GM18951 (cell line): Measurements from ENCODE around the gene AARS2.

Experiments
- POLR2A ChIP-seq: IDR thresholded peaks from 4 replicates; pipeline ENCODE4 v1.6.1; 2011; ENCODE audit warnings: mild to moderate bottlenecking; ENCODE audit not compliant: insufficient read length, insufficient read depth; ENCODE audit errors: extremely low read depth
- in situ Hi-C: fragments of 300-500 bp; cut with MboI; formaldehyde crosslinking; loops from one replicate; pipeline ENCODE4 v1.12.0; 2022; ENCODE audit warnings: low sequenced_read_pairs, mixed read lengths, inconsistent platforms; ENCODE audit not compliant: unreplicated experiment

AARS2 gene

DNA sequence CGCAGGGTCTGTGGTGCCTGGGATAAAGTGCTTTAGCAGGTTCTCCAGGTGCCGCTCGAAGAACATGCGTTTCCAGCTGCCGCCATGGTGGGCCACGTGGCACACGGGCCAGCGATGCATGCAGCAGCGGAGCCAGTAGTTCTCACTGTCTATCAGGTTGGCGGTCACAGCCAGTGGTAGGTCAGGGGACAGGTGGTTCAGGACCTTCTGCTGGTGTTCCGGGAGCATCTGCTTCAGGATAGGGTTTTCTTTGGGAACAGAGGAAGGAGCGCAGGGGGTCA is 26.9 kb downstream of the AARS2 start:
- no peak for TF ChIP-seq POLR2A
- in situ Hi-C loops: no loop called here

DNA sequence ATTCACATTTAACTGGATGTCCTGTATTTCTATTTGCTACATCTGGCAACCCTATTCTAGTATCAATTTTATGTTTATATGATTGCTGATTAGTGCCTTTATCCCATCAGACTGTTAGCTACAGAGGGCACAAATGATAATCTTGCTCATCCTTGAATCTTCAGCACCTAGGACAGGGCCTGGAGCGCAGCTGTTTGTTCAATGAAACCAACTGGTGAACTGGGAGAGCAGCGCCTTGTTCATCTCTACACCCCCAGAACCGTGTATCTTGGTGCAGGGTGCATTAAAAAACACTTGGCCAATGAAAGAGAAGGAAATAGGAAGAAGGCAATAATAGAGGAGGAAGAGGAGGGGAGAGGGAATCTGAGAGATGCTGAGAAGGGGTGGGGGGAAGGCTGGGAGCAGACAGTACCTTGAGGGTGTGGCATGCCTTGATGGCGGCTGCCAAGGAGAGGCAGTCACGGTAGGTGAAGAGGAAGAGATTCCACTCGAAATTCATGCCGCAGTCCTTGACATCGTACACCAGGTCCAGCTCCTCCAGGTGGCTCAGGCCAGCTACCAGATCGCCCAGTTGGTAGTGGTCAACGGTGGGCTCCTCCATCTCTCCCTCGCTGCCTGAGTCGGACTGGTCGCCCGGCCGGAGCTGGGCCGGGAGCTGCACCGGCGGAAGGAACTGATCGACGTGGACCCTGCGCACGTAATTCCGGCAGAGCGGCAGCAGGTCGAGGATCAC is 27.4 kb downstream of the AARS2 start:
- in situ Hi-C loops: no loop called here
- no peak for TF ChIP-seq POLR2A

DNA sequence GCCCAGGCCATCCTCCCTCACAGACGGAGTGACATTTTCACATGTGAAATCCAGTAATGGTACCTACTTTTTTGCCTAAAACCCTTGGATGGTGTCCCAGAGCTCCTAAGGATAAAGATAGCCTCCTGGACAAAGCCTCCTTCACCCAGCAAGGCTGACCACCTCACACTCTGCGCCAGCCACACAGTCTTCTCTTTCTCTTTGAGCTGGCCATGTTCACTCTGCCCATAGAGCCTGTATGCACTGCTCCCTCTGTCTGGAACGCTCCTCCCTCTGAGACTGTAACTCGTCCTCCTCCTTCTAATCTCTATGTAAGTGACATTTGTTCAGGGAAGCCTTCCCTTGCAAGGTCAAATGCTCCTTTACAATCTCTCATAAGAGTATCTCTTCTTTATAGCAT is 28.3 kb downstream of the AARS2 start:
- in situ Hi-C loops: no loop called here
- no peak for TF ChIP-seq POLR2A

DNA sequence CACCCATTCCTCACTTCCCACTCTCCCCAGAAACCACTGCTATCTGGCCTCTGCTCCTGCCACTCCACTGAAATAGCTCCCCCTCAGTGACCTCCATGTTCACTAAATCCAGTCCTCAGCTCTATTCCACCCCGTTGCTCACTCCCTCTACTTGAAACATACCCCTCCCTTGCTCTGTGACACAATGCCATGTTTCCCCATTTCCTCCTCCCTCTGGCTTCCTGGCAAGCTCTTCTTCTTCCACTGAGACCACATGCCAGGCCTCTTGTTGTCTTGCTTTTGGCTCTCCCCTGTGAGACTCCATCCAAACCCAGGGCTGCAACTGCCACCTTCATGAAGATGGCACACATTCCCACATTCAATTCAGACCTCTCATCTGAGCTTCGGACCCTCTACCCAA is 29.0 kb downstream of the AARS2 start:
- in situ Hi-C loops: no loop called here
- TF ChIP-seq POLR2A: no peak

DNA sequence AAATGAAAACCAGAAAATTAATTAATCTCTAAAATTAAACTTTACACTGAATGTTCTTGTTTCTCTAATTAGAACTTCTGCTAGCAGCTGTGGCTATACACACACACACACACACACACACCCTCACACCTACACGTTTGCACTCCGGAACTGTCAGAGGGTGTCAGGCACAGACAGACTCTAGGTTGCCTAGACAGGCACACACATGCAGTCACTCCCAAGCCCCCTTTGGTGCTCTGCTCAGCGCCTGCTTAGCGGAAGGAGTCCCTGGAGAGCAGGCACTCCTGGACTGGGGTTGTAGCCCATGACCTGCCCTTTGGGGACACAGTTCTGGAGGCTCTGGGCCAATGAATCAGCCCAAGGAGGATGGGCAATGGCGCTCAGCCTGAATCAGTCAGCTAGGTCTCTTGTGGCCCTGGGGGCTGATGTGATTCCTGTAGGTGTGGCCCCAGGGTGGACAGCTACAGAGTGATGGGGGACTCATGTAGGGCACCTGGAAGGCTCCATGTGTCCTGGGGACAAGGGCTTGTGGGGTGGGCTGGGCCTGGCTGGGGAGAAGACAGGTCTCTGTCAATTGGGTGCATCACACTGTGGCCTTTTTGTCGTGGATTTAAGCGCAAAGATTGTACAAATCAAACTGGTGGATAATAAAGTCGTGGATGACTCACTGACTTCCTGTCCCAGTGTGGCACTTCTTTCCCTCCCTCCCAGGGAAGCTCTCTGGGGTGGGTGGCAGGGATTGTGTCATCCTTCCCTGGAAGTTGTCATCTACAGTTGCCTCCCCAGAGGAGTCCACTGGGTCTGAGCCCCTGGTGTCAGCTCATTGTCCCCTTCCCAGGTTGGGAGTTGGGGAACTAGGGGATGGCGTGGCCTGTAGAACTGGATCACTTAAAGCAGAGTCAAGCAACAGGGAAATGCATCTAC is 34.1 kb downstream of the AARS2 start:
- in situ Hi-C loops: no loop called here
- TF ChIP-seq POLR2A: no peak

DNA sequence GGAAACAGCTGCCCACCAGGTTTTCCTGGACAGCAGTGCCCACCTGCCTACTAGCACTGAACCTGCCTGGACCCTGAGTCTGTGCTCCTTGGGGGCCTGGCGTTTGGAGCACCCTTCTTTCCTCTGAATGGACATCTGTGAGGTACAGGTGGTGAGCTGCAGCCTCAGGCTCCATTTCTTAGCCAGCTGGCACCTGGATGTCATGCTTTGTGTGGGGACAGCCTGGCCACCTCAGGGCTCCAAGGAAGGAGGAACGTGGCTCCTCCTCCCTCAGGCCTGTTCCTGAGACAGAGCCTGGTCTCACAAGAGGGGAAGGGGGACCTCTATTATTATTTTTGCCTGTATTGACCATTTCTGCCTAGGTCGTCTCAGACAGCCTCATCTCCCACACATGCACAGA is 34.8 kb downstream of the AARS2 start:
- no peak for TF ChIP-seq POLR2A
- in situ Hi-C loops: no loop called here

DNA sequence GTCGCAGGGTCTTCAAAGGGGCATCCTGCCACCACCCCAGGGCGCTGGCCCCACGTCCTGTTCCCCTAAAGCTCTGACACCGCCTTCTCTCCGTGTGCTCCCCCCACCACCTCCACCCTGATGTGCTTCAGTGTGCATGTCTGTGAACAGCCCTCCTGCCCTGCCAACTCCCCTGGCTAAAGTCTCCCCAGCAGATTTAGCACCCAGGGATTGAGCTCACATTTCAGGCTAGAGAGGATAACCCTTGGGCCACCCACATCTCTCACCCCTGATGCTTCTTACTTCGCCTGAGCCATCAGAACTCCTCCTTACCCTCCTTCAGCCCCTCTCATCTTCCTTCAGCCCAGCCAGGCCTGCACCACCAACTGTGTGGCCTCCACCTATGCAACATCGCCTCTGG is 35.4 kb downstream of the AARS2 start:
- TF ChIP-seq POLR2A: no peak
- in situ Hi-C loops: no loop called here

DNA sequence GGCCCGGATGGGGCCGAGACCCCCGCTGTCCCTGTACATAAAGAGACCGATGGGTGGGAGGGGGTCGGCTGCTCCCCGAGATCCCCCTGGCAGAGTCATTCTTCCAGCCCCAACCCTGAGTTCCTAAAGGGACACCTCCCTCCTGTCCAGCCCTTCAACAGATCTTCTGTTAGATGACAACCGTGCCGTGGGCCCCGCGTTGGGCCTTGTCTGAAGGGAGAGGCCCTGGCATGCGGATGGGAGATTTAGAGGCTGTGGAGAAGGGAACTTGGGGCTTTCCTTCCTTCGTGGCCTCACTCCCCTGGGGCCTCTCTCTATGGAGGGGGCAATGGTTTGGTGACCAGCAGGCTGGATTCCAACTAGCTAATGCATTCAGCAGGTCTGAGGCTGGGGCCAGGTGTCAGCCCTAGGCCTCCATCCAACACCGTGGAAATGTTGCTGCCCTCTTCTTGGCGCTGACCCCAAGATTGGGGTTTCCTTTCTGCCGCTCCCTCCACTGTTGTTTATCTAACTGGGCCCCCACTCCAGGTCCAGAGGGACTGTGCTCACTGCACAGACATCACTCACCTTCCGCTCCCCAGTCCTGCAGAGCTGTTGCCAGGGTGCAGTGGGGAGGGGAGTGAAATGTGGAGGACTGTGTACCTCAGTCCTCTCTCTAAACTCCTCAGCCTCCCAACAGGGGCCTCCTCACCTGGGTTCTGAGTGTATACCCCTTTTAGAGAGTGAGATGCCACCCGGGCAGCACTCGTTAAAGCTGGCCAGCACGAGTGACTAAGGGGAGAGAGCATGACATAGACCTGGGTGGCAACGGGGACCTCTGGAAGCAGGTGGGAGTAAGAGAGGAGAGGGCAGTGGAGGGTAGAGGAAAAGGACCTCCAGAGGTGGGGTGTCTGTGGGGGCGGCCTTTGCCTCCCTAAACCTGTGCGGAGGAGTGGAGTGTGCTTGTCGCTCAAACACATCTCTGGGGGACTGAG is 36.2 kb downstream of the AARS2 start:
- in situ Hi-C loops: no loop called here
- TF ChIP-seq POLR2A: no peak

DNA sequence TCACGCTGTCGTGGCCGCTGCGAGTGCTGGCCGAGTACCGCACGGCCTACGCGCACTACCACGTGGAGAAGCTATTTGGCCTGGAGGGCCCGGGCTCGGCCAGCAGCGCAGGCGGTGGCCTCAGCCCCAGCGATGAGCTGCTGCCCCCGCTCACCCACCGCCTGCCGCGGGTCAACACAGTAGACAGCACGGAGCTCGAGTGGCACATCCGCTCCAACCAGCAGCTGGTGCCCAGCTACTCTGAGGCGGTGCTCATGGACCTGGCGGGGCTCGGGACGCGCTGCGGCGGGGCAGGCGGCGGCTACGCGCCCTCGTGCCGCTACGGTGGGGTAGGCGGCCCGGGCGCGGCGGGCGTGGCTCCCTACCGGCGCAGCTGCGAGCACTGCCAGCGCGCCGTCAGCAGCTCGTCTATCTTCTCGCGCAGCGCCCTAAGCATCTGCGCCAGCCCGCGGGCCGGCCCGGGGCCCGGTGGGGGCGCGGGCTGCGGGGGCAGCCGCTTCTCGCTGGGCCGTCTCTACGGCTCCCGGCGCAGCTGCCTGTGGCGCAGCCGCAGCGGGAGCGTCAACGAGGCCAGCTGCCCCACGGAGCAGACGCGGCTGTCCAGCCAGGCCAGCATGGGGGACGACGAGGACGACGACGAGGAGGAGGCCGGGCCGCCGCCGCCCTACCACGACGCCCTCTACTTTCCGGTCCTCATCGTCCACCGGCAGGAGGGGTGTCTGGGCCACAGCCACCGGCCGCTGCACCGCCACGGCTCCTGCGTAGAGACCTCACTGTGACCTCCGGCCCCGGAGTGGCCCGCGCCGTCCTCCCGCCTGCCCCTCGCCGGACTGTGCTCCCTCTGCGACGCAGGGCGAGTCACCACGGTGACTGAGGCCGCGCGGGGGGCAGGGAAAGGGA is 37.1 kb downstream of the AARS2 start:
- in situ Hi-C loops: no loop called here
- TF ChIP-seq POLR2A: no peak

DNA sequence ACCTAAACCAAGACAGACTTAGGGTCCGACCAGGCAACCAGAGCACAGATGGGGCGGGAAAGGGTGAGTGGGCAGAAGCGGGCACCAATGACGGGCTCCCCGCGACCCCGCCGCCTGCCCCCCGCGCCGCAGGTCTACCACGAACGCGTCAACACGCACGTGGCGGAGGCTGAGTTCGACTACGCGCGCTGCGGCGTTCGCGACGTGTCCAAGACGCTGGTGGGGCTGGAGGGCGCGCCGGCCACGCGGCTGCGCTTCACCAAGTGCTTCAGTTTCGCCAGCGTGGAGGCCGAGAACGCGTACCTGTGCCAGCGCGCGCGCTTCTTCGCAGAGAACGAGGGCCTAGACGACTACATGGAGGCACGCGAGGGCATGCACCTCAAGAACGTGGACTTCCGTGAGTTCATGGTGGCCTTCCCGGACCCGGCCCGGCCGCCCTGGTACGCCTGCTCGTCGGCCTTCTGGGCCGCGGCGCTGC is 37.8 kb downstream of the AARS2 start:
- TF ChIP-seq POLR2A: no peak
- in situ Hi-C loops: no loop called here

DNA sequence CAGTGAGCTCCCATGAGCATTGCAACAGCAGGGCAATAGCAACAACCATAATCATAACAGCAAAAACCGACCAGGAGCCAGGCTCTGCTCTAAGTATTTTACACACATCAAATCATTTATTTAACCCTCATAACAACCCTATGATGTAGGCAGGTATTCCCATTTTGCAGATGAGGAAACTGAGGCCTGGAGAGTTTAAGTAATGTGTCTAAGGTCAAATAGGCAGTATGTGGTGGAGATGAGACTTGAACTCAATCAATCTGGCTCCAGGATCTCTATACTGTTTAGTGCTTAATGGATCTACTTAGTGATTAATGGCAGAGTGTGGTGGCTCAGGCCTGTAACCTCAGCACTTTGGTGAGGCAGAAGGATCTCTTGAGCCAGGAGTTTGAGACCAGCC is 39.5 kb downstream of the AARS2 start:
- in situ Hi-C loops: no loop called here
- TF ChIP-seq POLR2A: no peak

DNA sequence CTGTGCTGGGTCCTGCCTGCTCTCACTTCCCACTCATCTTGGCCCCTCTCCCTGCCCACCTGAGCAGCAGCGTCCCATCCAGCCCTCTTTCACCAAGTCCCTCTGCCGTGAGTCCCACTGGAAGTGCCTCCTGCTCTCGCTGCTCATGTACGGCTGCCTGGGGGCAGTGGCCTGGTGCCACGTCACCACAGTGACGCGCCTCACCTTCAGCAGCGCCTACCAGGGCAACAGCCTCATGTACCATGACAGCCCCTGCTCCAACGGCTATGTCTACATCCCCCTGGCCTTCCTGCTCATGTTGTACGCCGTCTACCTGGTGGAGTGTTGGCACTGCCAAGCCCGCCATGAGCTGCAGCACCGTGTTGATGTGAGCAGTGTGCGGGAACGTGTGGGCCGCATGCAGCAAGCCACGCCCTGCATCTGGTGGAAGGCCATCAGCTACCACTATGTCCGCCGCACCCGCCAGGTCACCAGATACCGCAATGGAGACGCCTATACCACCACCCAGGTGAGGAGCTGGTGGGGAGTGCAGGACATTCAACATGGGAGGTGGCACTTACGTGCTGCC is 40.1 kb downstream of the AARS2 start:
- TF ChIP-seq POLR2A: no peak
- in situ Hi-C loops: no loop called here
